GM18867 (cell line): Measurements from ENCODE around the gene RTP4.

ENCODE experiments used
- ATAC-seq: cut with Tn5 transposase; IDR thresholded peaks from one replicate; pipeline ENCODE4 v1.9.1; 2021; ENCODE audit warnings: mild to moderate bottlenecking, moderate library complexity; ENCODE audit not compliant: unreplicated experiment

Gene RTP4, protein sequence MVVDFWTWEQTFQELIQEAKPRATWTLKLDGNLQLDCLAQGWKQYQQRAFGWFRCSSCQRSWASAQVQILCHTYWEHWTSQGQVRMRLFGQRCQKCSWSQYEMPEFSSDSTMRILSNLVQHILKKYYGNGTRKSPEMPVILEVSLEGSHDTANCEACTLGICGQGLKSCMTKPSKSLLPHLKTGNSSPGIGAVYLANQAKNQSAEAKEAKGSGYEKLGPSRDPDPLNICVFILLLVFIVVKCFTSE

DNA sequence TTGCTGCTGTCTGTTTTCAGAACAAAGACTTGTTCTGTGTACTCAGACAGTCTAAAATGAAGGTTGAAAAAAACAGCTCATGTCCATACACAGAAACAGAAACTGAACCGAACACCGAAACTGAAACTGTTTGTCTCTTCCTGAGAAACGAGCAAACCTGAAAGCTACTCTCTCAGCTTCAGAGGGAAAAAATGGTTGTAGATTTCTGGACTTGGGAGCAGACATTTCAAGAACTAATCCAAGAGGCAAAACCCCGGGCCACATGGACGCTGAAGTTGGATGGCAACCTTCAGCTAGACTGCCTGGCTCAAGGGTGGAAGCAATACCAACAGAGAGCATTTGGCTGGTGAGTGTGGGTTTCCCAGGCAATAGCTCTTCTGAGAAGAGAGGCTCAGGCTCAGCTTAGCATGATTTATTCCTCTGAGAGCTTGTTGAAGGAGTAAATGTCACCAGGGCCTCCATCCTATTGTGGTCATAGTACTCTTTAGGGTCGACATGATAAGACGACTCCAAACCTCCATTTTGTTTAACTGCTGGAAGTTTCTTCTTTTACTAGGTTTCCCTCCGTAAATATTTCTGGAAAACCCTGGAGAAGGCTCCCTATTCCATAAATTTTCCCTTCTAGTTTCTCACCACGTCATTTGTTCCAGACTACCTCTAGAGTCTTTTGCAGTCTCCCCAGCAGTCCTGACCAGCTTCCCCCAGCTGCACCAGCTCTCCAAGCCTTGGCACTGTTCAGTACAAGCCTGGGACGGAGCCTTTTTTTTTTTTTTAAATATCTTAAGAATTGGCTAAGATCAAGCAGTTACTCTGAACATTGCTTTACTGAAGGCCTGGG, at the start of gene RTP4:
RTP4 (plus strand) TSS at position 135 of the 838 bp plus-strand sequence; CDS start at position 192, 57 bp downstream.
- ATAC-seq, result peak; percentile 94

DNA sequence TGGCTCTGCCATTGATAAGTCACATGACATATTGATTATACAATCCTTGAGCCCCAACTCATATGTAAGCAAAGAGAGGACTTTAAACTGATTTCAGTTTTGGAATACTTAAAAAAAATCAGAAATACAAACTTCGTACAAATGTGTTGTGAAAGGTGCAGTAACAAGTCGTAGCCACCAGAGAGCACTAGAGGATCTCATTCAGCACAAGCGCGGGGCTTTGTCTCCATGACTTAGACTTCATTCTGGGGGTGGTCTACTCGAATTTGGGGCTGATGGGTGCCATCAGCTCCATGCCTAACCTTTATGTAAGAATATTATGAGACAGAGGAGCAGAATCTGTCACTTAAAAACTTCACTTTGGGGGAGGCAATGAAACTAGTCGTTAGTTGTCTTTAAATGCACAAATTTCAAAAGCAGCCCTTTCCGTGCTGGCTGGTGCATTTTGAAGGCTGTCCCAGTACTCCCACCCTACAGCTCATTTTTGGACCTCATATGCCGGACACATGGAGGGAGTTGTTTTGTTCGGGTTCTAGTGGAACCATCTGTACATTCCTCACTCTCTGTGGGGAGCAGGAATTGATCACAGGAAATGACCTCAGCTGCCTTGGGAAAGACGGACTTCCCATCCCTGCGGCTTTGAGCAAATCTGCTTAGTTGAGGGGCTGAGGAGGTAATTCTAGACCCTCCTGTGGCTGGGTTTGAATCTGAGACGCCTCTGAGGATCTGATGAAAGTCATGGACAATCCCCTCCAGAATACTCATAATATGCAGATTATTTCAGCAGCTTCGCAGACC, 49.2 kb upstream of the RTP4 start:
- no peak for ATAC-seq

DNA sequence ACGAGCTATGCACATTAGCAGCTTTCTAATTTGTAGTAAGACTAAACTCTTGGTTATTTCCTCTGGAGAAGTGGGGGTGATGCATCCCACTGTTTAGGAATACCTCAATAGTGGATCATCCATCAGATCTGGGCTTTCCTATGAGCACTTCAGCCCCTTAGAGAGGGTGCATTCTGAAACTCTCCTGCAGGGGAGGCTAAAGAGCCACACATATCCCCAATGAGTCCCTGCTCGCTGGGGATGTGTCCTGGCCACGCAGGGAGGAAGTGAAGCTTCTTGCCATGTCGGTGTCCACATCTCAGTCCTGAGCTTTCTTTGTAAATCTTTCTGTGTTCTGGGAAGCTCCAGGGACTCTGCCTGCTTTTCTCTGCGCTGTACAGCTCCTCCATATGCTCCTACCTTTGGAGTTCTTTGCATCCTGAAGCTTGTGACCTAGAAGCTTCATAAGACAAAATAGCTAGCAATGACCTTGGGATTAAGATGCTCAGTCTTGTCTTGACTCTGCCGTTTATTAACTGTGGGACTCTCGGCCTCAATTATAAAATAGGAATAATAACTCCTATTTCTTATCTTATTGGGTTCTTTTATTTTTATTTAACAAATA, 48.4 kb upstream of the RTP4 start:
- ATAC-seq, result peak; percentile 90

DNA sequence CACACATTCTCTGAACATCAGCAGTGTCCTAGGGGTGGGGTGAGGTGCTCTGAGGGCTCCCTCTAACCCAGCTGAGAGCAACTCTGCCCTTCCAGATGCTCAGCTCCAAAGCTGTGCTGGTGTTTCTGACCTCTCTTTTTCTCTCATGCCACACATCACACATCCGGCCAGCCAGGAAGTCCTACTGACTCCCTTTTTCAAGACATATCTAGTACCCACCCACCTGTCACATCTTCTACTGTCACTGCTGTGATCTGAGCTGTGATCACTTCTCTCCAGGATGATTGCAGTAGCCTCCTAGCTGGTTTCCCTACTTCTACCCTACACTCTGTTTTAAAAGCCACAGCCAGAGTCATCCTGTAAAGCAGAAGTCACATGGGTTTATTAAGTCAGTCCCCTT, 46.4 kb upstream of the RTP4 start:
- no peak for ATAC-seq

DNA sequence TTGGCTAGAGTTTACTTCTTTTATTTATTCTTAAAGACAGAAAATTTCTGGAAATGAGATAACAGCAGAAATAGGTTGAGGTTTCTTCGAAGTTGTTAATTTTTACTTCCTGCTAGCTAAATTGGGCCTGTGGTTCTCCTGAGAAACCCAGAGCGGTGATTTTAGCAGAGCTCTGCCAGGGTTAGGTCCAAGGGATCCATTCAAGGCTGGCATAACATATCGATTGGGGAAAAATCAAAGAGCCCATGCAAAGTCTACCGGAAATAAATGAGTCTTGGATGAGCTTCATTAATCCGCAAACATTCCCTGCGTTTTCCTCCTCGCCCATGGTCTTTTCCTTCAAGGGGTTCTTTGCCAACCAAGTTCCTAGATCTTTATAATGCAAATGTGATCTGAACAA, 45.9 kb upstream of the RTP4 start:
- no peak for ATAC-seq

DNA sequence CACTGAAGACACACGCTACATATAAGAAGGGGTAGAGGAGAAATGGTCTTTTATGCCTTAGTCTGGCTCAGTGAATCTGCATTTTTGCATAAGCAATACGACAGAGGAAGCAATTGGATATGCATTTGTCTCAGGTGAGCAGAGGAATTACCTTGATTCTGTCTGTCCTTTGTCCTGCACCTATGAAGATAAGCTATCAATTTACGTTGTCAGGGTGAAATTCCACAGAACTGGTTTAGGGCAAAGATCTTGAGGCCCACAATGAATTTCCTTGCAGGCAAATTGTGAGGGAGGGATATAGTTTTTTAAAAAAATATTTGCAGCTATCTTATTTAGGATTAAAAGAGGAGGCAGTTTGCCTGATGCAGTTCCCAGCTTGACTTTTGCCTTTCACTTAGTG, 45.1 kb upstream of the RTP4 start:
- ATAC-seq, result no peak

DNA sequence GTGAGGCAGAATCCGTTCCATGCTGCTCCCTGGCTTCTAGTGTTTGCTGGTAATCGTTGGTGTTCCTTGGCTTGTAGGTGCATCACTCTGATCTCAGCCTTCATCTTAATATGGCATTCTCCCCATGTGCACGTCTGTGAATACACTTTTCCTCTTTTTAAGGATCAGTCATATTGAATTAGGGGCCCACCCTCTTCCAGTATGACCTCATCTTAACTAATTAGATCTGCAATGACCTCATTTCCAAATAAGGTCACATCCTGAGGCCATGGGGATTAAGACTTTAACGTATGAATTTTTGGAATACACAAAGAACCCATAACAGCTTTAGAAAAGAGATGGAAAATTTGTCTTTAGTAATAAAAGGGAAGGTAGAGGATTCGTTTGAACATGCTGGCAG, 42.6 kb upstream of the RTP4 start:
- no peak for ATAC-seq

DNA sequence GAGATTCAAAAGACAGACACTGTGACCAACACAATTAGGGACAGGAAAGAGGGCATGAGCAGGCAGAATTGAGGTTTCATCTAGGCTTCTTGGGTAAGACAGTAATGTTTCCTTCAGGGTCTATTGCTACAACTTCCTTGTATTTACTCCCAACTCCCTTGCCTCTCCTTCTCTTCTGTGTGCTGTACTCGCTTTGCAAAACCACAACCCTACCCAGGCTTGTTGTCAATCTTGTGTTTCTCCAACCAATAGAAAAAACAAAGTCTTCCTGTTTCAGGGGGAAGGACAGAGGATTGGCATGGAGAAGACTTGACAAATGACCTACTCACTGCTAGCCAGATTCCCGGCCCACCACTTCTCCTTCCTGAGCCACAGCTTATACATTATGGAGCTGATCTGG, 40.3 kb upstream of the RTP4 start:
- ATAC-seq, result no peak

DNA sequence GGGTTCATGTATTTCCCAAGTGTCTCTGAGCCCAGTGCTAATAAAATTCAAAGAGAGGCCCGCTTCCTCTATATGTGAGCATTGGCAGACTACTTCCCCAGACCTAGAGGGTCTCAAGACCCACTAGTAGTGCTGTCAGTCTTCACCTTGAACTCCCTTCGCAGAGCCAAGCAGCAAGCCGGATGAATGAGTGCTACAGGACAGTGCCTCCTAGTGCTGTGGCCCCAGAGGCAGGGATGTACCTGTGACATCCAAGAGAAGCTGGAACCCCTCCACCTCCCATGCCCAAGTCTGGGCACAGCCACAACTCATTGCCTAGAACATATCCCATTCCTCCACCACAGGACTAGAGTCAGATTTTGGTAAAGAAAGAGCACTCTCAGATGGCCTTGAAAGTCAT, 39.5 kb upstream of the RTP4 start:
- ATAC-seq, result no peak

DNA sequence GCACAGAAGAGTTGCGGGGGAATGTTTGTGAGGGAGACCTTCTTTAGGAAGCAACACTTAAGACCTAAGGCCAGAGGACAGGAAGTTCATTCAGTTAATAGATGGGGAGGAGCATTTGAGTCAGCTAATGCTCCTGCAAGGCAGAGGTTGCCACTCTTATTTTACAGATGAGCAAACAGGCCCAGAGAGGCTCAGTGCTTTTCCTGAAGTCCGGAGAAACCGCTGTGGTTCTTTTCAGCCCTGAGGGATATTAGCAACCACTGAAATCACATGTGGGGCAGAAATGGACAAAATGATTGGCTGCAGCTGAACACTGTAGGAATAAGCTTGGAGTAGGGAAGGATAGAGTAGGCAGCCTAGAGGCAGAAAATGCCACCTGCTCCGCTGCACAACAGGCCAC, 33.3 kb upstream of the RTP4 start:
- ATAC-seq, result no peak

DNA sequence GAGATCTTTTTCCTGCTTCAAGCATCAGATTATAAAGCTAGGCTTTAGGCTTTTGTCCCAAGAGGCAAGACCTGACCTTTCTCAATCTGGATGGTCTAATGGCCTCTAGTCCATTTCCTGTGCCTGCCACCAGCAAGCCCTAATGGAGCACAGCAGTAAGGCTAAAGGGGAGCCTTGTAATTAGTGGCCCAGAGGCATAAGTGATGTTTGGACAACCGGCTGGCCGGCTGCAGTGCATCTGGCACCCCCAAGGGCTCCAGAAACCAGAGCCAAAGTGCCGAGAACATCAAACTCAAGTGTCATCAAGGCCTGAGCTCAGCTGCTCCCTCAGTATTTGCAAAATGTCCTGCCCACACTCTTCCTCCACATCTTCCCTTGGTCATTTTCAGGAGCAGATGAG, 31.9 kb upstream of the RTP4 start:
- ATAC-seq, result no peak

DNA sequence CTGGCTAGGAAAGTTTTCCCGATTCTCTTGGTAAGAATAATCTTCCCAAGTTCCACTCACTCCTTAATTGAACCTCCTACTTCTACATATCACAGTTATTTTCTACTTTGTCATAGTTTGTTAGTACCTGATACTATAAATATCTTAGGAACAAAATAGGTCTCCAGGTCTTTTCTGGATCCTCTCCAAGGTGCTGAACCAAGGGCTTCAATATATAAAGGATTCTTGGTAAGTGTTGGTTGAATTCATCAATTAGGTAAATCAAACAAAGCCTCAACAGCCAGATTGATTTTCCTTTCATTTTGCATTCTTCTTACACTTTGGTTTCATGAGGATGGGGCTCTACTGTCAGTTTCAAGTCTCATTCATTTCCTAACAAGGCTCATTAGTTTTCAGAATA, 27.6 kb upstream of the RTP4 start:
- no peak for ATAC-seq

DNA sequence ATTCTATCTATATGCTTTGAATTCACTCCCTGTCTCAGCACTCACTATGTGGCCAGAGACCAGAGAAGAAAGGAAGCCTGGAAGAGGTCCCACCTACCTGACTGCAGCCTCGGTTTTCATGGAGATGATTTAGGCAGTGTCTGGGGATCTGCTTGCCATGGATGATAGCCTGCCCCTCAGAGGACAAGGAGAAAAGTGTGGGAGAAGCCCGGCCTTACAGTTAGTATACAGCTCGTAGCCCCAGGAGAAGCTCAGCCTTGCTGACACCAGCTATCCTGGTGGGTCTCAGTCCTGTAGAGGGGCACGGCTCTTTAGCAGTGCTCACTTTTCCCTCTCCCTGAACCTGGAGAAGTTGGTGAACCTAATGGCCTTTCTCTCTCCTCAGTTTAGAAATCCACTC, 25.9 kb upstream of the RTP4 start:
- no peak for ATAC-seq

DNA sequence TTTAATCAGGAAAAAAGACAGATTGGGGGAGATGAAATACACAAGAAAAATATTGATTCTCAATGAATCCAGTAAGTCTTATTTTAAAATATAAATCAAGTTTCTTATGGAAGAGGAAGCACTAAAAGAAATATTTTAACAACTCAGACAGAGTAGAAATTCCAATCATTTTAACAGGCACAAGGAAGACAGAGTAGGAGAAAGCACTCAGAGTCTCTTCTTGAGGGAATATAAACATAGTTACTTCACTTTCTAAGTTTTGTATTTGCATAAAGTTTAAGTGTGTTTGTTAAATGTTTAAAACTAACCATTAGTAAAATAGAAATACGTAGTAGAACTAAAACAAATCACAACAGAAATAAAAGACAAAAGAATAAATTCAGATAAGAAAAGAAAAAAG, 24.5 kb upstream of the RTP4 start:
- ATAC-seq, result no peak

DNA sequence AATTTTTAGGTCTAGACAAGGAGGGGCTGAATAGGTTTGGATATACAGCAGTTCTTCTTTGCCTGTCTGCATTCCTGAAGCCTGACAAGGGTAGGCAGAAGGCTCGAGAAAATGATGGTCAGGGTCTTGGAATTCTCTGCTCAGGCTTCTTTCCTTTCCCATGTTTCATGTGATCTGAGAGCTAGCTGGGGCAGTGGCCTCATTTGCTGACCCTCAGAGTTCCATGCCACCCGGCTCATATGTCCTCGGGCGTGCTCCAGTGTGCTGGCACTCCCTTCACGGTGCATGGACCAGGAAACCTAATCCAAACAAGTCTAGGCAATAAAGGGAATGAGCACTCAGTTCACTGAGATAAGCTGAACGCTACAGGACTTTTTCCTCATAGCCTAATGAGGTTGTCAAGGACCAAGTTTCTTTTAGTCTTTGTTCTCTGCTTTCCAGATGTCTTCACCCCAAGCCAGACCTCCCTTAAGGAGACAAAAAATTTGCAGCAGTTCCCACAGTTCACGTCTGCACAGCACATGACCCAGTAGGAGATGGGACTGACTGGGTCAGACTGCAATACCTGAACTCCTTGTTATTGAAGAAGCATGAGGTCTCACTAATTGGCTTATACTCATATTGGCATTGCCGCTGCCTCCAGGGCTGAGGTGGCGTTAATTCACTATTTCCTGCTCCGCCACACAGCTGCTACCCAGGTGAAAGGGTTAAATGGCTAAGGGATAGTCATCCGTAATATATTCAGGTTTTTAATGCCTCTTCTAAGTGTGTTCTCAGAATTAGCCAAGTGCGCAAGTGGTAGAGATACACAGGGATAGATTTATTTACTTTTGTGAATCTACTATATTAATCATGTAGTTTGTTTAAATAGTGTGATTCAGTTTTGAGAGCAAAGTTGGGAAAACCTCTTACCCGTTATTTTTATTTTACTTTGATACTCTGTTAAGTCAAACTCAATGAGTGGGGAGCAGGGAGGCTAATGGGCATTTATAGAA, 15.3 kb upstream of the RTP4 start:
- ATAC-seq, result no peak

DNA sequence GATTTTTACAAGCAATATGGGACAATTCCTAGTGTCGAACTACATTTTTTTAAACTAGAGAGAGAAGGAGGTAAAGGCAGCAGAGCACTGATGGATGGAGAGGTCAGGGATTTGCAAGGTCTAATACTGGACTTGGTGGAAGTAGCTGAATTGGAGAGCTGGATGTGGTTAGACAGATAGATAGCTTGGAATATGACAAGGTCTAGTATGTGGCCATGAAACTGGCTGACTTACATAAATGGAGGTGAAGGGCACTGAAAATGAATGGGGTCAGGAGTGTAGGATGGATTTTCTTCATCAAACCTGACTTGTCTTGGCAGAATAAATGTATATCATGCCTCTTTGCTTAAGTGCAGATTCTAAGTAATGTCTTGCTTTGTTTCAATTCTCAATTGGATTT, 10.1 kb upstream of the RTP4 start:
- ATAC-seq, result no peak

DNA sequence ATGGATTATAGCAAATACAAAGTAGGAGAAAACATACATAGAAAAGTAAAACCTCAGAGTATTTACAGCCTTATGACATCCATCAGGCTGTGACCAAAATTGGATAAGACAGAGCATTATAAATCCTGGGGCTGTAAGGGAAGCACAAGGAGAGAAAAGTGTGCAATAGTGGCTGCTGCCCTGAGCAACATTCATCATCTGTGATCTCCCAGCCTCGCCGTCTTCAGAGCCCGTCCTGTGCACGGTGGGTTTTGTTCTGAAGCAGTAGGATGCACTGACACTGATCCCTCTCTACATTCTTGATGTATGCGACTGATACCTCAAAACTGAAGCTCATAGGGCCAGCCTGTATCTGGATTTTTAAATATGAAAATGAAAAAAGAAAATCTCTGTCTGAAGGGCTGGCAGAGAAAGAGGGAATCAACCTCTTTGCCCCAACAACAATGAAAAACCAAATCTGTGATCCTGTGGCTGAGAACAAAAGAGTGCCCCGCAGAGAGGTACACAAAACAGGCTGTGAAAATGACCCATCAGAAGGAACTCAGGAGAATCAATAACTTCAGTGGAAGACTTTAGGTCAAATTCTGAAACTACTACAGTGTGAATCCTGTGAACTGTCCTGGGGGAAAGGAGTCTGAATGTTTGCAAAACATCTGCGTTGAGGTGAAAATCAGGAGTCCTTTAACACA, 8.2 kb upstream of the RTP4 start:
- ATAC-seq, result no peak

DNA sequence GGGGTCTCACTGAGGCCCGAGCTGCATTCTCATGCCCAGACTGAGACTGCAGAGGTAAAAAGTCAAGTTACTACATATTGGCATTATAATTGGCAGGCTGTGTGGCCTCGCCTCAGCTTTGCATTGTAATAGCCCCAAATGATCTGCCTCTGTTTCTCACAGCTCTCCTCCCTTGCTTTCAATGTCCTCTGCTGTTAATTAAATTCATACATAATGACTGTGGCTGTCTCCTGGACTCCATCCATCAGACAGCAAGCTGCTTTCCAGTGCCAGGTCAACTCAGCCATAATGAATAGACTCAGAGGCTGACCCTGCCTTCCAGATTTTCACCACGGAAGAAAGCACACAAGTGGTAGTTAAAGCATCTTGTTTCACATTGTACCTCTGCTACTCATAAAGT, 7.6 kb upstream of the RTP4 start:
- ATAC-seq, result no peak

DNA sequence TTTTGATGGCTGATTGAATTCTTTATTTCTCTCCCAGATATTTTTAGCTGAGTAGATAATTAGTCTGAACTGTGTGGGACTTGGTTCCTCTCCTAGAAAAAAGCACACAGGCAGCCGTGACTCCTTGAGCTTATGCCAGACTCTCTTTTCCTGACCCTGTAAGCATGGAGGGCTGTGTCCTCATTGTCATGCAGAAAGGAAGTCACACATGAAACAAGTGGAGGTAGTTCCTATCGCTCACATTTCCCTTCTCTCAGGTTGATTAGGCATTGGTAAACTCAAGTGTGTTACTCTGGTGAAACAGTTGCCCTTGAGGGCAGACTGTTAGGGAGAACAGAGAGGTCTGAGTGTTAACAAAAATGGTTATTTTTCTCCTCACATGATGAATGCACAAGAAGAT, 6.3 kb upstream of the RTP4 start:
- ATAC-seq, result no peak
